ENCODE measurements around the gene ARL2BP. TPM values are rescaled to one million over a fixed set of nuclear protein-coding genes. Genes with fewer than 3 reads are reported as not detected.

Gene ARL2BP
- total RNA-seq, 1 donor from 2014 or later = 46.7 TPM

GRCh38 chr16:57240851-57241250 lies 4.2 kb upstream of the ARL2BP start:
- no peak overlapping the region for H3K4me3 Mint-ChIP-seq (ENCODE audit: unreplicated experiment)
- H3K9me3 Mint-ChIP-seq (ENCODE audit: unreplicated experiment) = no peaks in the 10 kb centered on the region
- H3K27ac Mint-ChIP-seq (ENCODE audit: unreplicated experiment) = no peak overlapping the region
- no peak for DNase-seq (ENCODE audit: low spot score)
- H3K4me1 Mint-ChIP-seq (ENCODE audit: unreplicated experiment) = peaks cover 2% of the 10 kb centered on the region
- peaks cover 6% of the 10 kb centered on the region for H3K27me3 Mint-ChIP-seq (ENCODE audit: unreplicated experiment)
- peaks cover 19% of the 10 kb centered on the region for H3K36me3 Mint-ChIP-seq (ENCODE audit: low read depth, unreplicated experiment)
- TF ChIP-seq, protein P1, sequence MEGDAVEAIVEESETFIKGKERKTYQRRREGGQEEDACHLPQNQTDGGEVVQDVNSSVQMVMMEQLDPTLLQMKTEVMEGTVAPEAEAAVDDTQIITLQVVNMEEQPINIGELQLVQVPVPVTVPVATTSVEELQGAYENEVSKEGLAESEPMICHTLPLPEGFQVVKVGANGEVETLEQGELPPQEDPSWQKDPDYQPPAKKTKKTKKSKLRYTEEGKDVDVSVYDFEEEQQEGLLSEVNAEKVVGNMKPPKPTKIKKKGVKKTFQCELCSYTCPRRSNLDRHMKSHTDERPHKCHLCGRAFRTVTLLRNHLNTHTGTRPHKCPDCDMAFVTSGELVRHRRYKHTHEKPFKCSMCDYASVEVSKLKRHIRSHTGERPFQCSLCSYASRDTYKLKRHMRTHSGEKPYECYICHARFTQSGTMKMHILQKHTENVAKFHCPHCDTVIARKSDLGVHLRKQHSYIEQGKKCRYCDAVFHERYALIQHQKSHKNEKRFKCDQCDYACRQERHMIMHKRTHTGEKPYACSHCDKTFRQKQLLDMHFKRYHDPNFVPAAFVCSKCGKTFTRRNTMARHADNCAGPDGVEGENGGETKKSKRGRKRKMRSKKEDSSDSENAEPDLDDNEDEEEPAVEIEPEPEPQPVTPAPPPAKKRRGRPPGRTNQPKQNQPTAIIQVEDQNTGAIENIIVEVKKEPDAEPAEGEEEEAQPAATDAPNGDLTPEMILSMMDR (IDR thresholded peaks at IDR 0.05; ENCODE audit: unreplicated experiment) = no peak

DNA sequence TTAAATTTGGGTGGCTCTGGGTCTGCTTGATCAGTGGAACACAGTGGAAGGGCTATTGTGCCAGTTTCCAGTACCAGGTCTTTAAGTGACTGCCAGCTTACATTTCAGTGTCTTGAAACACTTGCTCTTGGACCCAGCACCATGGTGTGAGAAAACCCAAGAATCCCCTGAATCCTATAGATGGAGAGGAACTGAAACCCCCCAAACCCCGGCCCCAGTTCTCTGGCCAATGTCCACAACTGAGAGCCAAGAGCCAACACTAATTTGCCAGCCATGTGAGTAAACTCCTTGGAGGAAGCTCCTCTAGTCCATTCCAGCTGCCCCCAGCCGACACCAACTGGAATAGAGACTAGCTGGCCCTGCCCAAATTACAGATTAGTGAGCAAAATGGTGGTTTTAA lies 2.4 kb upstream of the ARL2BP start:
- no peak overlapping the region for H3K27ac Mint-ChIP-seq (ENCODE audit: unreplicated experiment)
- TF ChIP-seq, protein P1 (IDR thresholded peaks at IDR 0.05; ENCODE audit: unreplicated experiment) = no peak
- peaks cover 8% of the 10 kb centered on the region for H3K27me3 Mint-ChIP-seq (ENCODE audit: unreplicated experiment)

GRCh38 chr16:57244463-57244766 lies 644 bp upstream of the ARL2BP start:
- H3K9me3 Mint-ChIP-seq (ENCODE audit: unreplicated experiment) = no peaks in the 10 kb centered on the region
- H3K36me3 Mint-ChIP-seq (ENCODE audit: low read depth, unreplicated experiment) = peaks cover 17% of the 10 kb centered on the region
- TF ChIP-seq, protein P1 (IDR thresholded peaks at IDR 0.05; ENCODE audit: unreplicated experiment) = no peak
- H3K27me3 Mint-ChIP-seq (ENCODE audit: unreplicated experiment) = peaks cover 8% of the 10 kb centered on the region
- no peak for DNase-seq (ENCODE audit: low spot score)
- peaks cover 5% of the 10 kb centered on the region for H3K4me1 Mint-ChIP-seq (ENCODE audit: unreplicated experiment)
- peak overlapping the region; percentile 91 for H3K27ac Mint-ChIP-seq (ENCODE audit: unreplicated experiment)
- peak overlapping the region; percentile 91 for H3K4me3 Mint-ChIP-seq (ENCODE audit: unreplicated experiment)

More for the DNA sequence above, 2.4 kb upstream of the ARL2BP start:
- peaks cover 12% of the 10 kb centered on the region for H3K36me3 Mint-ChIP-seq (ENCODE audit: low read depth, unreplicated experiment)
- H3K9me3 Mint-ChIP-seq (ENCODE audit: unreplicated experiment) = no peaks in the 10 kb centered on the region
- H3K4me1 Mint-ChIP-seq (ENCODE audit: unreplicated experiment) = peaks cover 5% of the 10 kb centered on the region
- no peak overlapping the region for H3K4me3 Mint-ChIP-seq (ENCODE audit: unreplicated experiment)
- DNase-seq (ENCODE audit: low spot score) = no peak

DNA sequence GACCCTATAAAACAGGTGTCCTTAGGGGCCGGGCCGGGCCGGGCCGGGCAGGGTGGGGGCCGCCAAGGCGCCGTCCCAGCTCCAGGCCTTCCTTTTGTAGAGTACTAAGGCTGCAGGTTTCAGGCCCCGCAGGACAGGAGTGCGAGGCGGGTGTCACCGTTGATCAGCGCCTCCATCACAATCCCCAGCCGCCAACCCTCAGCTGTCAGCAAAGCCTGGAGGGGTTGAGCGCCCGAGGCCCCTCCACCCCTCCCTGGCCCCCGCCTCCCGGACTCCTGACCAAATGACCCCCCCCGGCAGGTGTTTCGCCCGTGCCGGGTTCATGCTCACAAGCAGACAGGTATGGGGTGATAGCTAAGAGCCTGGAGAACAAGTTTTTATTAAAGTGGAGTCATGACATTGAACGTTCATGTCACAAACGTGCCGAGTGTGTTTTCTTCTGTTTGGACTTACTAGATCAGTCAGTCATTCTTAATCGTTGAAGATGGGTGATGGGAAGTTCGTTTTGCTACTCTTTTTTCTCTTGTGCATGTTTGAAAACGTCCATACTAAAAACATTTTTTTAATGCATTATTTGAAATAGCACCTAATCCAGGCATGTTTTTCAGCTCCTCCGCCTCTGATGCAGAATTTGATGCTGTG lies 534 bp downstream of the ARL2BP start:
- TF ChIP-seq, protein P1 (IDR thresholded peaks at IDR 0.05; ENCODE audit: unreplicated experiment) = no peak
- Mint-ChIP-seq H3K4me3 (ENCODE audit: unreplicated experiment) (peak overlapping the region; percentile 80), H3K4me1 (ENCODE audit: unreplicated experiment) (peaks cover 5% of the 10 kb centered on the region), H3K27ac (ENCODE audit: unreplicated experiment) (no peak overlapping the region), H3K36me3 (ENCODE audit: low read depth, unreplicated experiment) (peaks cover 20% of the 10 kb centered on the region), H3K9me3 (ENCODE audit: unreplicated experiment) (no peaks in the 10 kb centered on the region), H3K27me3 (ENCODE audit: unreplicated experiment) (peaks cover 7% of the 10 kb centered on the region)
- DNase-seq (ENCODE audit: low spot score) = peak; percentile 18

GRCh38 chr16:57251352-57251751 lies 6.3 kb downstream of the ARL2BP start:
- Mint-ChIP-seq H3K4me1 (ENCODE audit: unreplicated experiment) (no peaks in the 10 kb centered on the region), H3K4me3 (ENCODE audit: unreplicated experiment) (no peak overlapping the region), H3K27me3 (ENCODE audit: unreplicated experiment) (no peaks in the 10 kb centered on the region), H3K36me3 (ENCODE audit: low read depth, unreplicated experiment) (peaks cover 30% of the 10 kb centered on the region), H3K9me3 (ENCODE audit: unreplicated experiment) (no peaks in the 10 kb centered on the region), H3K27ac (ENCODE audit: unreplicated experiment) (no peak overlapping the region)
- TF ChIP-seq, protein P1 (IDR thresholded peaks at IDR 0.05; ENCODE audit: unreplicated experiment) = no peak
- no peak for DNase-seq (ENCODE audit: low spot score)
